Common myeloid progenitor, CD34-positive (primary cell): Measurements from ENCODE around the gene NFE2. TPM values are rescaled to one million over a fixed set of nuclear protein-coding genes. Genes with fewer than 3 reads are reported as not detected.

Experiments
- CTCF ChIA-PET: fragments of 350-600 bp; sonication (Branson Sonifier 250); formaldehyde crosslinking; loops from one replicate; lab custom pipeline; 2021; ENCODE audit warnings: antibody characterized with exemption; lab: Charles Lee
- POLR2A ChIA-PET: fragments of 350-600 bp; sonication (Branson Sonifier 250); formaldehyde crosslinking; loops from one replicate; lab custom pipeline; 2021; ENCODE audit warnings: antibody characterized with exemption; lab: Charles Lee
- DNase-seq, 3 donors: peaks; one replicate each; pipeline versions ENCODE4 v3.0.0 to v3.0.0-alpha.2; 2013
- H3K27ac ChIP-seq, 2 experiments: 1 replicate in 1 of 2; 2 replicates in 1 of 2; pipeline ENCODE4 v1.7.0; 2013; ENCODE audit warnings: inconsistent platforms in 2 of 2, low read length in 2 of 2, mild to moderate bottlenecking in 2 of 2, low read depth in 1 of 2, moderate library complexity in 1 of 2; ENCODE audit not compliant: severe bottlenecking in 2 of 2, insufficient read depth in 1 of 2, poor library complexity in 1 of 2
- H3K27me3 ChIP-seq, 5 experiments: replicated peaks in 2 of 5; 1 replicate in 3 of 5; 2 replicates in 2 of 5; pipeline versions ENCODE4 v1.6.1 to v1.7.0; 2013; ENCODE audit warnings: low read length in 4 of 5, mild to moderate bottlenecking in 2 of 5, moderate library complexity in 2 of 5, inconsistent platforms in 1 of 5; ENCODE audit not compliant: insufficient read depth in 5 of 5, control insufficient read depth in 4 of 5
- H3K36me3 ChIP-seq, 4 experiments: 1 replicate in 2 of 4; 2 replicates in 2 of 4; pipeline versions ENCODE4 v1.6.1 to v1.7.0; 2013; ENCODE audit warnings: low read length in 3 of 4, control low read depth in 1 of 4, mild to moderate bottlenecking in 1 of 4; ENCODE audit not compliant: control insufficient read depth in 4 of 4, insufficient read depth in 4 of 4
- H3K4me1 ChIP-seq, 4 experiments: 1 replicate in 3 of 4; 2 replicates in 1 of 4; pipeline versions ENCODE4 v1.6.1 to v1.7.1; 2013; ENCODE audit warnings: low read length in 3 of 4, mild to moderate bottlenecking in 3 of 4, control low read depth in 1 of 4, inconsistent platforms in 1 of 4, moderate library complexity in 1 of 4; ENCODE audit not compliant: control insufficient read depth in 4 of 4, insufficient read depth in 4 of 4; ENCODE audit errors: control extremely low read depth in 1 of 4
- H3K4me3 ChIP-seq, 7 experiments: 1 replicate in 4 of 7; 2 replicates in 3 of 7; pipeline versions ENCODE4 v1.5.1 to v1.7.0; 2013; ENCODE audit warnings: mild to moderate bottlenecking in 7 of 7, low read length in 6 of 7, moderate library complexity in 6 of 7, inconsistent platforms in 2 of 7, low read depth in 2 of 7, control low read depth in 1 of 7; ENCODE audit not compliant: insufficient read depth in 4 of 7, control insufficient read depth in 1 of 7; ENCODE audit errors: extremely low read depth in 1 of 7
- H3K9me3 ChIP-seq, 5 experiments: 1 replicate in 4 of 5; 2 replicates in 1 of 5; pipeline versions ENCODE4 v1.6.1 to v1.7.1; 2013; ENCODE audit warnings: low read length in 4 of 5, mild to moderate bottlenecking in 2 of 5, inconsistent platforms in 1 of 5, low read depth in 1 of 5, moderate library complexity in 1 of 5; ENCODE audit not compliant: control insufficient read depth in 4 of 5, insufficient read depth in 2 of 5; ENCODE audit errors: control extremely low read depth in 1 of 5
- WGBS: methylation state at CpG from one replicate; pipeline ENCODE4 v1.1.5; 2013; ENCODE audit not compliant: insufficient coverage; 5-methylcytosine and 5-hydroxymethylcytosine counted together
- polyA plus RNA-seq: library from polyadenylated mRNA; unstranded; fragments of 120-200 nt; gene quantifications from one replicate; pipeline ENCODE4 v1.2.1, GENCODE V29; 2013

NFE2 gene
- 196 TPM for polyA plus RNA-seq

DNA sequence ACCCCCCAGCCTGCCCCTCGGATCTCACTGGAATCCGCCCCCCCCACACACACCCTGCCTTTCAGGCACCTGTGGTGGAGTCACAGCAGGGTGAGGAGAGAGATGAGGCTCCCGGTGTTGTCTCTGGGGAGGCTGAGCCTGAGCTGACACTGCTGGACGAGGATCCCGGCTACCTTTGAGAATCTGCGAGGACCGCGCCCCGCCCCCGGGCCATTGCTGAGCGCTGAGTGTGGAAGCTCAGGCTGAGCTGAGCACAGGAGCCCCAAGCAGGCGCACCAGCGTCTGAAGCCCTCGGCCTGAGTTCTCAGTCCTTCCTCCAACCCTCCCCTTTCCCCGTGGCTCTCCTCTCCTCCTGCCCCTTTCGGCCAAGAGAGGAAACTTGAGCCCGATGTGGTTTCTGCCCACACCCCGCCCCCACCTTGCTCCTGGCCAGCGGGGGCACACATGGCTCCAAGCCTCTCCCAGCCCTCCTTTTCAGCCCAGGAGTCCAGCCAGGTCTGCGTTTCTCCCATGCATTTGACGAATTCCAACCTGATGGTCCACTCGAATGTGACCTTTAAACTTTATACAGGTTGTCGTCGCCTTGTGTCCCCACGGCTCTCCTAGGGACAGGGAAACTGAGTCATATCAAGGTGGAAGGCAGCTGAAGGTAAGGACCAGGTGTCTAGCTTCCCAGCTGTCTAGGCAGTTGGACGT lies at the start of gene NFE2:
NFE2 (minus strand) TSS at position 284 of the 696 bp plus-strand sequence. CDS start 5,767 bp downstream, outside the sequence.
- H3K9me3 ChIP-seq = no peaks in the 10 kb centered on the region
- POLR2A ChIA-PET = interaction anchor here (0.7 to 2.7 kb wide), 3 partner anchors 21 to 37 kb away, joined by 3 to 15 read pairs (median 5); partner anchors contain the start of genes CBX5, COPZ1 and HNRNPA1
- peak within 1 kb of the TSS; percentile 91 to 95 for H3K27ac ChIP-seq
- peak in 2 of 3 donors; percentile 65 to 75 for DNase-seq
- no peaks in the 10 kb centered on the region for H3K27me3 ChIP-seq
- CTCF ChIA-PET = interaction anchor here (1.0 to 15.8 kb wide), 10 partner anchors 9 to 79 kb away, joined by 3 to 890 read pairs (median 8); partner anchors contain the start of gene COPZ1
- WGBS = 2% methylated on average over 20 of the region's 26 CpGs
- peak within 1 kb of the TSS; percentile 67 to 100 (median 96) for H3K4me3 ChIP-seq
- peaks cover 42 to 84% (median 74%) of the 10 kb centered on the region in 4 experiments for H3K4me1 ChIP-seq
- peaks cover 0 to 24% (median 23%) of the 10 kb centered on the region in 4 experiments for H3K36me3 ChIP-seq

- Histone ChIP-seq H3K9me3 (no peaks in the 10 kb centered on the region), H3K4me1 (peaks cover 0 to 26% (median 20%) of the 10 kb centered on the region in 4 experiments), H3K27ac (no peak overlapping the region), H3K4me3 (no peak overlapping the region), H3K36me3 (peaks cover 8 to 58% (median 43%) of the 10 kb centered on the region in 4 experiments), H3K27me3 (no peaks in the 10 kb centered on the region)
- CTCF ChIA-PET = interaction anchor here (1.0 to 5.9 kb wide), 5 partner anchors 7 to 93 kb away, joined by 3 to 67 read pairs (median 22); partner anchors contain the start of gene COPZ1
- no peak for DNase-seq
- POLR2A ChIA-PET = no interaction called here
Measured at GRCh38 chr12:54349679-54350078, 48.9 kb upstream of the NFE2 start.

GRCh38 chr12:54349036-54349435 lies 48.2 kb upstream of the NFE2 start:
- Histone ChIP-seq H3K27me3 (no peaks in the 10 kb centered on the region), H3K4me1 (peaks cover 0 to 26% (median 20%) of the 10 kb centered on the region in 4 experiments), H3K36me3 (peaks cover 8 to 58% (median 44%) of the 10 kb centered on the region in 4 experiments), H3K4me3 (no peak overlapping the region), H3K27ac (no peak overlapping the region), H3K9me3 (no peaks in the 10 kb centered on the region)
- POLR2A ChIA-PET = no interaction called here
- 100% methylated on average over 3 of the region's 4 CpGs for WGBS
- DNase-seq = no peak
- CTCF ChIA-PET = interaction anchor here (1.0 to 5.9 kb wide), 3 partner anchors 12 to 93 kb away, joined by 3 to 67 read pairs (median 31); no protein-coding TSS in a partner anchor

DNA sequence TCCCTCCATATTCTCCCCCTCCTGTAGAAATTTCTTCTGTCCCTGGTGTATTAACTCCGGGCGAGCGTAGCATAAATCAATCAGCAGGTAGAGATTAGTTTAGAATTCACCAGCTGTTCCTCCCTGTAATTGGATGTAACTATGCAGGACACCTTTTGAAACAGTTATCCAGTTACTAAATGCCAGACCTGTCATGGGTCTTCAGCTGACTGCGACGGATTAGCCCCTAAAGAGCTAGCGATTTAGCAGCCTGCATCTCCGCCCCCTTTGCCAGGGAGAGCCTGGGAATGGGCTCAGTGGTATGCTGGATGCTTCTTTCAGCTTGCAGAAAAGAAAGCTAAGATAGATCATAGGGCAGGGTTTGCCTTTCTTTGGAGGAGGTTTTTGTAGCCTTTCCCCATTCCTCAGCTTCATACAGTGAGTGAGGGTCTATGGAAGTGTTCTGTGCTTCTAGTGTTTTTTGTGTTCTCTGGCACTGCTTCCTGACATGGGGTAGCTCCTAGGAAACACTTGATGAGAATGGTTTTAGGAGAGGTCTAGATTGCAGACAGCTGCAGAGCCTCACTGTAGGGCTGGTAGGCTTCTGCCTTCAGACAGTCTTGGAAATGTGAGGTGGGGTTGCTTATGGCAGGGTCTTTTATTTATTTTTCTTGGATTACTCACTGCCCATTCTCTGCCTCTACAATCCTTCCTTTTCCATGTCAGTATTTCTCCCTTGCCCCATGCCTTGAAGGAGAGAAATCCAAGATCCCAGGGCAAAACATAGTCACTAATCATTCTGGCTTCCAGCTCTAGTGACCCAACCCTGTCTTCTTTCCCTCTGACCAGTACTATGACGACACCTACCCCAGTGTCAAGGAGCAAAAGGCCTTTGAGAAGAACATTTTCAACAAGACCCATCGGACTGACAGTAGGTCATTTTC lies 40.8 kb upstream of the NFE2 start:
- Histone ChIP-seq H3K27ac (no peak overlapping the region), H3K4me1 (peaks cover 0 to 16% (median 6%) of the 10 kb centered on the region in 4 experiments), H3K4me3 (no peak overlapping the region), H3K27me3 (no peaks in the 10 kb centered on the region), H3K36me3 (peaks cover 12 to 53% (median 42%) of the 10 kb centered on the region in 4 experiments), H3K9me3 (no peaks in the 10 kb centered on the region)
- CTCF ChIA-PET = interaction anchor here (0.7 to 7.5 kb wide), 15 partner anchors 9 to 98 kb away, joined by 3 to 52 read pairs (median 4); no protein-coding TSS in a partner anchor
- DNase-seq = no peak
- WGBS = 95% methylated on average over 6 of the region's 9 CpGs
- POLR2A ChIA-PET = no interaction called here

DNA sequence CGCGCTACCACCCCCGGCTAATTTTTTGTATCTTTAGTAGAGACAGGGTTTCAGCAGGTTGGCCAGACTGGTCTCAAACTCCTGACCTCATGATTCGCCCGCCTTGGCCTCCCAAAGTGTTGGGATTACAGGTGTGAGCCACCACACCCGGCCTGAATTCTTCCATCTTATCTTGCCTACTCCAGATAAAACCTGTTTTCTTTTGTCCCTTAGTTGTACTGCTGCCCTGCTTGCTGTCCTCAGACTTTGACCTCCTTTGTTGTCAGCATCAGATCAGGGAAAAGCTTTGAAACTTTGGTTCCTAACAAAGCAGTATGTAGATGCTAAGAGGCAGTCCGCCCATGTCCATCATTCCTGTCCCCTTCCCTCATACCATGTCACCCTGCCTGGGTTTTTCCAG lies 40.0 kb upstream of the NFE2 start:
- 94% methylated on average over 7 of the region's 7 CpGs for WGBS
- ChIA-PET POLR2A (no interaction called here), CTCF (interaction anchor here (0.7 to 7.5 kb wide), 11 partner anchors 8 to 97 kb away, joined by 3 to 52 read pairs (median 6); no protein-coding TSS in a partner anchor)
- DNase-seq = no peak
- no peak overlapping the region for H3K27ac ChIP-seq
- peaks cover 10 to 47% (median 42%) of the 10 kb centered on the region in 4 experiments for H3K36me3 ChIP-seq
- peaks cover 0 to 16% (median 6%) of the 10 kb centered on the region in 4 experiments for H3K4me1 ChIP-seq
- H3K4me3 ChIP-seq = no peak overlapping the region
- no peaks in the 10 kb centered on the region for H3K27me3 ChIP-seq
- H3K9me3 ChIP-seq = no peaks in the 10 kb centered on the region

- Histone ChIP-seq H3K27me3 (no peaks in the 10 kb centered on the region), H3K9me3 (no peaks in the 10 kb centered on the region), H3K27ac (no peak overlapping the region), H3K36me3 (peaks cover 8 to 33% (median 32%) of the 10 kb centered on the region in 4 experiments), H3K4me3 (no peak overlapping the region), H3K4me1 (peaks cover 0 to 16% (median 6%) of the 10 kb centered on the region in 4 experiments)
- CTCF ChIA-PET = interaction anchor here (2.0 to 36.2 kb wide), 7 partner anchors 10 to 102 kb away, joined by 6 to 890 read pairs (median 76); partner anchors contain the start of gene NFE2
- POLR2A ChIA-PET = interaction anchor here (0.5 kb wide), 1 partner anchor 38 kb away, joined by 3 read pairs; the partner anchor contains the start of gene NFE2
- no peak for DNase-seq
- WGBS = 100% methylated on average over 4 of the region's 4 CpGs
Measured at GRCh38 chr12:54338698-54339296, 38.0 kb upstream of the NFE2 start.
